Measurements from ENCODE around the gene CXorf58.

DNA sequence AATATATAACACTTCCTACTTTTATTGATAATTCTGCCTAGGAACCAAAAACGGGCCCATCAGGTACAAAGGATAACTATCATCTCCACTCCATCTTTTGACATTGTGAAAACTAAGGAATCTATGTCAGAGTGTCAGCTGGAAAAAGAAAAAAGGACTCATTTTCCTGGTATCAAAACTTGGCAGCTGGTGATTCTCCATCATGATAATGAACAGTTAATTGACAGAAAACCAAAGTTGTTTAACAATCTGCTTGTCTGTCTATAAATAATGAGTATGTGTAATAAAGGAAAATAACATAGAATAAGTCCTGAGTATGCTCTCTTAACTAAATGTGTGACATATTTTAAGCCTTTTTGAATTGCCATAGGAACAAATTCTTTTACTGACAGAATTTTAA is 31.4 kb downstream of the CXorf58 start:
- TF ChIP-seq, protein P1, sequence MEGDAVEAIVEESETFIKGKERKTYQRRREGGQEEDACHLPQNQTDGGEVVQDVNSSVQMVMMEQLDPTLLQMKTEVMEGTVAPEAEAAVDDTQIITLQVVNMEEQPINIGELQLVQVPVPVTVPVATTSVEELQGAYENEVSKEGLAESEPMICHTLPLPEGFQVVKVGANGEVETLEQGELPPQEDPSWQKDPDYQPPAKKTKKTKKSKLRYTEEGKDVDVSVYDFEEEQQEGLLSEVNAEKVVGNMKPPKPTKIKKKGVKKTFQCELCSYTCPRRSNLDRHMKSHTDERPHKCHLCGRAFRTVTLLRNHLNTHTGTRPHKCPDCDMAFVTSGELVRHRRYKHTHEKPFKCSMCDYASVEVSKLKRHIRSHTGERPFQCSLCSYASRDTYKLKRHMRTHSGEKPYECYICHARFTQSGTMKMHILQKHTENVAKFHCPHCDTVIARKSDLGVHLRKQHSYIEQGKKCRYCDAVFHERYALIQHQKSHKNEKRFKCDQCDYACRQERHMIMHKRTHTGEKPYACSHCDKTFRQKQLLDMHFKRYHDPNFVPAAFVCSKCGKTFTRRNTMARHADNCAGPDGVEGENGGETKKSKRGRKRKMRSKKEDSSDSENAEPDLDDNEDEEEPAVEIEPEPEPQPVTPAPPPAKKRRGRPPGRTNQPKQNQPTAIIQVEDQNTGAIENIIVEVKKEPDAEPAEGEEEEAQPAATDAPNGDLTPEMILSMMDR (IDR thresholded peaks at IDR 0.05), result no peak
- no peak for TF ChIP-seq RFX5 (IDR thresholded peaks at IDR 0.05)
- no peak for TF ChIP-seq SREBF2 (IDR thresholded peaks at IDR 0.05)
- no peak for TF ChIP-seq EP300 (IDR thresholded peaks at IDR 0.05)

Data from A549 (cell line).